ENCODE results near the gene BCAS3.
A peak's percentile ranks its signal among the peaks of the same experiment; 100 is the strongest.

Gene BCAS3

GRCh38 chr17:60989846-60990245 lies 312.2 kb downstream of the BCAS3 start:
- no peak overlapping the region for H4K91ac ChIP-seq (ENCODE audit: low read length)
- H3K27me3 ChIP-seq (ENCODE audit: control insufficient read depth in 1 of 2, insufficient read depth in 1 of 2, low read length in 2 of 2): no peaks in the 10 kb centered on the region
- H2BK12ac ChIP-seq (ENCODE audit: low read length in 2 of 2): no peak overlapping the region
- no peak overlapping the region for H2BK15ac ChIP-seq (ENCODE audit: low read depth, poor library complexity, severe bottlenecking)
- H3K9ac ChIP-seq (ENCODE audit: low read length): no peak overlapping the region
- no peak overlapping the region for H2BK120ac ChIP-seq (ENCODE audit: low read depth, low read length)
- no peak overlapping the region for H4K8ac ChIP-seq (ENCODE audit: low read length)
- no peak overlapping the region for H3K4ac ChIP-seq (ENCODE audit: low read depth in 1 of 2, low read length in 2 of 2)
- no peaks in the 10 kb centered on the region for H3K79me1 ChIP-seq (replicated peaks; ENCODE audit: low read length, poor library complexity, severe bottlenecking)
- 93% methylated on average over 9 of the region's 9 CpGs for WGBS
- no peaks in the 10 kb centered on the region for H3K4me1 ChIP-seq (ENCODE audit: control insufficient read depth, insufficient read depth, low read depth, low read length)
- no peaks in the 10 kb centered on the region for H3K36me3 ChIP-seq (ENCODE audit: control insufficient read depth in 1 of 2, insufficient read depth in 2 of 2, low read depth in 1 of 2, low read length in 2 of 2)
- peak overlapping the region in 1 of 2 experiments; percentile 5 for H3K18ac ChIP-seq (ENCODE audit: low read depth in 1 of 2, low read length in 2 of 2)
- no peak overlapping the region for H2AFZ ChIP-seq (ENCODE audit: low read depth, low read length)
- H3K4me2 ChIP-seq (ENCODE audit: low read length, poor library complexity, severe bottlenecking): no peak overlapping the region
- no peak overlapping the region for H3K4me3 ChIP-seq (ENCODE audit: insufficient read depth in 1 of 2, low read depth in 1 of 2, low read length in 2 of 2)
- H3K14ac ChIP-seq (ENCODE audit: low read length in 2 of 2): no peak overlapping the region
- H3K9me3 ChIP-seq (ENCODE audit: control insufficient read depth, low read length): no peaks in the 10 kb centered on the region
- H3K27ac ChIP-seq (ENCODE audit: low read length, poor library complexity, severe bottlenecking): no peak overlapping the region
- H2AK5ac ChIP-seq (ENCODE audit: low read length, severe bottlenecking): no peak overlapping the region
- no peak for DNase-seq
- no peak overlapping the region for H2BK5ac ChIP-seq (ENCODE audit: low read depth, low read length, poor library complexity, severe bottlenecking)
- no peak overlapping the region for H3K23ac ChIP-seq (ENCODE audit: low read length in 2 of 2)

DNA sequence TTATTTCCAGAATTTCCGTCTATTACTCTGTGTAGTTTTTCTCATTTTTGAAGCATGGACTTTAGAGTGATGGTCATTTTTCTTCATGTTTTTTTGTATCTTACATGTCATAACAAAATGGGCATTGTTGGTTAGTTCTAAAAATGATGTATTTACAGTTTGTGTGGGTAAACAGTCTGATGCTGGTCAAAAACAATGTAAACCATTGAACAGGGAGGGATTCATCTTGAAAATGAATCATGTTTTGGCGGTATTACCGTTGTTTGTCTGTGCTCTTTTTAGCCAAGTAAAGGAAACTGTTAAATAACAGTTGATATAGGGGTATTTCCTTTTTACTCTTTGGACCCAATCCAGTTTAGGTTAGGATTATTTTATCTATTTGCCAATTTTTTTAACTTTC lies 315.8 kb downstream of the BCAS3 start:
- no peak overlapping the region for H3K23ac ChIP-seq (ENCODE audit: low read length in 2 of 2)
- no peak overlapping the region for H3K4me3 ChIP-seq (ENCODE audit: insufficient read depth in 1 of 2, low read depth in 1 of 2, low read length in 2 of 2)
- no peaks in the 10 kb centered on the region for H3K27me3 ChIP-seq (ENCODE audit: control insufficient read depth in 1 of 2, insufficient read depth in 1 of 2, low read length in 2 of 2)
- no peak overlapping the region for H2BK120ac ChIP-seq (ENCODE audit: low read depth, low read length)
- no peak overlapping the region for H4K91ac ChIP-seq (ENCODE audit: low read length)
- no peaks in the 10 kb centered on the region for H3K79me1 ChIP-seq (replicated peaks; ENCODE audit: low read length, poor library complexity, severe bottlenecking)
- no peak overlapping the region for H3K14ac ChIP-seq (ENCODE audit: low read length in 2 of 2)
- H3K18ac ChIP-seq (ENCODE audit: low read depth in 1 of 2, low read length in 2 of 2): no peak overlapping the region
- no peaks in the 10 kb centered on the region for H3K4me1 ChIP-seq (ENCODE audit: control insufficient read depth, insufficient read depth, low read depth, low read length)
- H3K4me2 ChIP-seq (ENCODE audit: low read length, poor library complexity, severe bottlenecking): no peak overlapping the region
- H3K9ac ChIP-seq (ENCODE audit: low read length): no peak overlapping the region
- H4K8ac ChIP-seq (ENCODE audit: low read length): no peak overlapping the region
- no peak overlapping the region for H3K27ac ChIP-seq (ENCODE audit: low read length, poor library complexity, severe bottlenecking)
- H3K9me3 ChIP-seq (ENCODE audit: control insufficient read depth, low read length): no peaks in the 10 kb centered on the region
- H3K4ac ChIP-seq (ENCODE audit: low read depth in 1 of 2, low read length in 2 of 2): no peak overlapping the region
- WGBS: 75% methylated on average over 2 of the region's 3 CpGs
- H2AK5ac ChIP-seq (ENCODE audit: low read length, severe bottlenecking): no peak overlapping the region
- no peak overlapping the region for H2AFZ ChIP-seq (ENCODE audit: low read depth, low read length)
- H3K36me3 ChIP-seq (ENCODE audit: control insufficient read depth in 1 of 2, insufficient read depth in 2 of 2, low read depth in 1 of 2, low read length in 2 of 2): no peaks in the 10 kb centered on the region
- H2BK5ac ChIP-seq (ENCODE audit: low read depth, low read length, poor library complexity, severe bottlenecking): no peak overlapping the region
- DNase-seq: no peak
- H2BK15ac ChIP-seq (ENCODE audit: low read depth, poor library complexity, severe bottlenecking): no peak overlapping the region
- H2BK12ac ChIP-seq (ENCODE audit: low read length in 2 of 2): no peak overlapping the region

DNA sequence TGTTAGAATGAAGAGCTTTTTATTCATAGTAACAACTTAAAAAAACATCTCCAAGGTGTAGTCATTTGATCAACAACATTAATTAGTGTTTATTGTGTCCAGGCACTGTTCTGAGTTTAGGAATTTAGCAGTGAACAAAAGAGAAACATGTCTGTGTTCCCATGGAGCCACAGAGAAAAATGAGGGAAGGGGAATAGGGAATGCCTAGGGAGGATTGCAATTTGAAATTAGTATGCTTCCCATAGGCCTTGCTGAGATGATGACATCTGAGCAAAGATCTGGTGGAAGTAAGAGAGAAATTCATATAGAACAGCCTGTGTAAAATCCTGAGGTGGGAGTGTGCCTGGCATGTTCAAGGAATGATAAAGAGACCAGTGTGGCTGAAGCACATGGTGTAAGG lies 318.0 kb downstream of the BCAS3 start:
- Histone ChIP-seq H3K4me3 (ENCODE audit: insufficient read depth in 1 of 2, low read depth in 1 of 2, low read length in 2 of 2) (no peak overlapping the region), H3K4ac (ENCODE audit: low read depth in 1 of 2, low read length in 2 of 2) (no peak overlapping the region), H3K18ac (ENCODE audit: low read depth in 1 of 2, low read length in 2 of 2) (no peak overlapping the region), H3K4me1 (ENCODE audit: control insufficient read depth, insufficient read depth, low read depth, low read length) (no peaks in the 10 kb centered on the region), H3K14ac (ENCODE audit: low read length in 2 of 2) (no peak overlapping the region), H3K4me2 (ENCODE audit: low read length, poor library complexity, severe bottlenecking) (no peak overlapping the region), H3K23ac (ENCODE audit: low read length in 2 of 2) (no peak overlapping the region), H2BK5ac (ENCODE audit: low read depth, low read length, poor library complexity, severe bottlenecking) (no peak overlapping the region), H3K9me3 (ENCODE audit: control insufficient read depth, low read length) (no peaks in the 10 kb centered on the region), H3K27me3 (ENCODE audit: control insufficient read depth in 1 of 2, insufficient read depth in 1 of 2, low read length in 2 of 2) (no peaks in the 10 kb centered on the region), H2AFZ (ENCODE audit: low read depth, low read length) (no peak overlapping the region), H3K27ac (ENCODE audit: low read length, poor library complexity, severe bottlenecking) (no peak overlapping the region), H4K8ac (ENCODE audit: low read length) (no peak overlapping the region), H4K91ac (ENCODE audit: low read length) (no peak overlapping the region), H2AK5ac (ENCODE audit: low read length, severe bottlenecking) (no peak overlapping the region), H3K9ac (ENCODE audit: low read length) (no peak overlapping the region), H2BK15ac (ENCODE audit: low read depth, poor library complexity, severe bottlenecking) (no peak overlapping the region), H2BK120ac (ENCODE audit: low read depth, low read length) (no peak overlapping the region), H2BK12ac (ENCODE audit: low read length in 2 of 2) (no peak overlapping the region), H3K79me1 (replicated peaks; ENCODE audit: low read length, poor library complexity, severe bottlenecking) (no peaks in the 10 kb centered on the region), H3K36me3 (ENCODE audit: control insufficient read depth in 1 of 2, insufficient read depth in 2 of 2, low read depth in 1 of 2, low read length in 2 of 2) (no peaks in the 10 kb centered on the region)
- DNase-seq: no peak

DNA sequence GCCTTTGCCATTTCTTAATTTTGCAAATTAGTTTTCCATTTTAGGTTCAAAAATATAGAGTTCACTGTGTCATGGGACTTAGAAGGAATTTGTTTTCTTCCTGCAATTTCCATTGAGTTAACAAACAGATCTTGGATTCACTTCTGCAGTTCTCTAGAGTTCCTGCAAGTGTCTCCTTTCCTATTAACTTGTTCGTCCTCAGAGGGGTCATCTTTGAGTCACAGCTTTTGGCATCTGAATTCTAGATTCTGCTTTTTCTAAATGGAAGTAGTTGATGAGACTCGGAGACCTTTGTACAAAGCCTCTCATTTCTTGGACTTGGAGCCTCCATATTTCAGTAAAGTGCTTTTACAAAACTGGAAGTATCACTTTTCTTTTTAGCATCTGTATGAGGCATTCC lies 323.3 kb downstream of the BCAS3 start:
- no peaks in the 10 kb centered on the region for H3K79me1 ChIP-seq (replicated peaks; ENCODE audit: low read length, poor library complexity, severe bottlenecking)
- no peak overlapping the region for H2AFZ ChIP-seq (ENCODE audit: low read depth, low read length)
- no peak overlapping the region for H2AK5ac ChIP-seq (ENCODE audit: low read length, severe bottlenecking)
- no peaks in the 10 kb centered on the region for H3K36me3 ChIP-seq (ENCODE audit: control insufficient read depth in 1 of 2, insufficient read depth in 2 of 2, low read depth in 1 of 2, low read length in 2 of 2)
- H2BK120ac ChIP-seq (ENCODE audit: low read depth, low read length): no peak overlapping the region
- H3K27me3 ChIP-seq (ENCODE audit: control insufficient read depth in 1 of 2, insufficient read depth in 1 of 2, low read length in 2 of 2): no peaks in the 10 kb centered on the region
- H3K4me2 ChIP-seq (ENCODE audit: low read length, poor library complexity, severe bottlenecking): no peak overlapping the region
- H3K4me1 ChIP-seq (ENCODE audit: control insufficient read depth, insufficient read depth, low read depth, low read length): no peaks in the 10 kb centered on the region
- no peak overlapping the region for H3K23ac ChIP-seq (ENCODE audit: low read length in 2 of 2)
- peak overlapping the region; percentile 69 for H3K9ac ChIP-seq (ENCODE audit: low read length)
- no peaks in the 10 kb centered on the region for H3K9me3 ChIP-seq (ENCODE audit: control insufficient read depth, low read length)
- no peak overlapping the region for H3K4ac ChIP-seq (ENCODE audit: low read depth in 1 of 2, low read length in 2 of 2)
- no peak overlapping the region for H3K14ac ChIP-seq (ENCODE audit: low read length in 2 of 2)
- H2BK12ac ChIP-seq (ENCODE audit: low read length in 2 of 2): no peak overlapping the region
- peak; percentile 63 for DNase-seq
- no peak overlapping the region for H3K27ac ChIP-seq (ENCODE audit: low read length, poor library complexity, severe bottlenecking)
- H3K4me3 ChIP-seq (ENCODE audit: insufficient read depth in 1 of 2, low read depth in 1 of 2, low read length in 2 of 2): peak overlapping the region in 1 of 2 experiments; percentile 32
- no peak overlapping the region for H4K91ac ChIP-seq (ENCODE audit: low read length)
- WGBS: 0% methylated on average over 1 of the region's 2 CpGs
- H4K8ac ChIP-seq (ENCODE audit: low read length): no peak overlapping the region
- H3K18ac ChIP-seq (ENCODE audit: low read depth in 1 of 2, low read length in 2 of 2): no peak overlapping the region
- H2BK5ac ChIP-seq (ENCODE audit: low read depth, low read length, poor library complexity, severe bottlenecking): no peak overlapping the region
- H2BK15ac ChIP-seq (ENCODE audit: low read depth, poor library complexity, severe bottlenecking): no peak overlapping the region

Data from mesenchymal stem cell (in vitro differentiated cells and primary cell).